Femur (tissue), 1 donor: Measurements from ENCODE around the gene SRGAP3.
A peak's percentile ranks its signal among the peaks of the same experiment; 100 is the strongest.

Experiments
- DNase-seq: peaks from one replicate; pipeline ENCODE4 v3.0.0-alpha.2; 2017

SRGAP3 gene

DNA sequence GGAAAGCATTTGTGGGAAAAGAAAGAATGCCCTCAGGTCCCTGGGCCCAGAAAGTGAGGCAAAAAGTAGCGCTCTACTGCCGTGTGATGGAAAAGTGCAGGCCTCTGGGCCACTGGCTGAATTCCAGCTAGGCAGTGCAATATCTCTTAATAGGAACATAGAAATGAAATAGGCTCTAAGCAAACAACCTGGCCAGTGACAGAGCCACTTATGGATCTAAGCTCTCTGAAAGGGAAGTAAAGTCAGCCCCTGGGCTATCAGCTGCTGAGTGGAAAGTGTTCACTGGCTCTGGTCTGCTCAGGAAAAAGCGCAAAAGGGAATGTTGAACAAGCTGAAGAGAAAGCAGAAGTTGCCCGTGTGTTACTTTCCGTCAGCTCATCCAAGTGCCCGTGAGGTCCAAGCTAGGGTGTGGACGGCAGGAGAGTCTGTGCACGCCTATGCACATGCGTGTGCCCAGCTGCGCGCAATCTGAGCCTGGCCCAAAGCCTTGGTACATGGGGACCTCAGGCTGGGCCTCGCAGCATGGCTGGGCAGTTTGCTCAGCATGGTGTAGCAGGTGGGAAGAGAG, 212.2 kb downstream of the SRGAP3 start:
- peak; percentile 55 for DNase-seq

DNA sequence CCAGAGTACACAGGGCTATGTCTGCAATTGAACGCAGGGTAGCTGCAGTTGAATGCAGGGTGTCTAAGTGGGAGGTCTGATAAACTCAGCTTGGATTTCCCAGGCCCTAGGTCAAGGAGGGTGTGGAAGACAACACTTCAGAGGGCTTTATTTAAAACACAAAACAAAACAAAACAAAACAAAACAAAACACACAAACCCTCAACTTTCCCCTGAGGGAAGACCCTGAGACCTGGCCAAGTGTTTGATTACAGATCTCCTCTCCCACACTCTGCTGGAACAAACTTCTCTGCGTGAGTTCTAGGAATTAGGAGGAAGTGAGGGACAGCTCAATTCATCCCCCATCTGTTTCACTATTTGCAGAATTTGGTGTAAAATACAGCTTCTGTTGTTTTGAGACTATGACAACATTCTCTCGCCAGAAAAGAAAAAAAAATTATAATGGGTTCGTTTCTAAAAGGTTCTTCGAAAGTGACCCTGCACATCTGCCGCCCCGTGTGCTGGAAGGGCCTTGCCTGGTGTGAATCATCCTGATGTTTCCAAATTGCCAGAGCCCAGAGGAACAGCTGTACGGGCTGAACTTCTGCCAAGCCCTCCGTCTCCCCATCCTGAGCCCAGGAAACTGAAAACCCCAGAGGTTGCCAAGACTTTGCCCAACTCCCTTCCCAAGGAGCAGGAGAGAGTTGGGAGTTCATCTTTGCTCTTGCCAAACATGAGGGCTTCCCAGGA, 212.9 kb downstream of the SRGAP3 start:
- peak; percentile 83 for DNase-seq

DNA sequence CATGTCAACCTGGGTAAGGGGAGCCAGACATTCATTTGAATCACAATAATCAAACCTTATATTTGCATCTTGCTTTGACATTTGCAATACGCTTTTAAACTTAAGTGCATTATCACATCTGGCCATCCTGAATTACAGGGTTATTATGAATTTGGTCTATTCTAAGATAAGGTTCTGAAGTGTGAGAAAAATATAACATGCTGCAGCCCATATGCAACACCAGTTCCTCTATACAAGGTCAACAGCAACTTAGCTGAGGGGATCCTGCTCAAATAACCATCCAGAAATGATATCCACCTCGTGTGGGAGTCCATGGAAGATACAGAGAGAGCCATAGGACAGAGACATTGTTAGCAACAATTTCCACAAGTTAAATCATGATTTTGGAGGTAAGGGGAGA, 213.5 kb downstream of the SRGAP3 start:
- DNase-seq = no peak

DNA sequence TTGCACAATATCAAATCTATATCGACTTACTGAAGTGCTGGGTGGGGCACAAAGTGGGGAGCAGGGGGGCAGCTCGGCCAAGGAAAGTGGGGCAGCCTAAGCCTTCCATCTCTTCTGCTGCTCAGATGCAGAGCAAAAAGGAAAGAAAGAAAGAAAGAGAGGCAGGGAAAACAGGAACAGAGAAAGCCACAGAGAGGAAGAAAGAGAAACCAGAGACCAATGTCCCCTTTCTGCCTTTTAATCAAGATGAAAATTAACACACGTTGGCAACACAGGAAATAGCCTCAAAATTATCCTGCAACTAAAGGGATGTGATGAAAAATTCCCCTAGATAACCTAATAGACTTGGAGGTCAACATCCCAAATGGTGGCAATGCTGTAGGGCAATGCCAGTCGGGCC, 214.0 kb downstream of the SRGAP3 start:
- no peak for DNase-seq

DNA sequence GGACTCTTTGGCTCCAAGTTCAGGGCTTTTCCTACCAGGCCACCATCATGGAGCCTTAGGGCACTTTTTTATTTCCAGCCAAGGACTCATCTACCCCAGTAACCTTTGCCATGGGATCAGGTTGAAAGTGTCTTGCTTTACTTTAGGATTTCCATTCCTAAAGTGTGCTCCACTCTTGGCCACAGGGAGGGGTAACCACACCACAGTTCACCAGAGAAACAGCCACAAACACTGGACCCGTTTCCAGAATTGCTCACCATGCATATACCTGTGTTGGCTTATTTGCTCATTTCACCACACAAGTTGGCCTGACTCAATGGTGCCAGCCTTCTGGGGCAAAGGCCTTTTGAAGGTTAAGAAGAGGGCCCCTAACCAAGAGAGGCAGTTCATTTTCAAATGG, 215.6 kb downstream of the SRGAP3 start:
- no peak for DNase-seq

DNA sequence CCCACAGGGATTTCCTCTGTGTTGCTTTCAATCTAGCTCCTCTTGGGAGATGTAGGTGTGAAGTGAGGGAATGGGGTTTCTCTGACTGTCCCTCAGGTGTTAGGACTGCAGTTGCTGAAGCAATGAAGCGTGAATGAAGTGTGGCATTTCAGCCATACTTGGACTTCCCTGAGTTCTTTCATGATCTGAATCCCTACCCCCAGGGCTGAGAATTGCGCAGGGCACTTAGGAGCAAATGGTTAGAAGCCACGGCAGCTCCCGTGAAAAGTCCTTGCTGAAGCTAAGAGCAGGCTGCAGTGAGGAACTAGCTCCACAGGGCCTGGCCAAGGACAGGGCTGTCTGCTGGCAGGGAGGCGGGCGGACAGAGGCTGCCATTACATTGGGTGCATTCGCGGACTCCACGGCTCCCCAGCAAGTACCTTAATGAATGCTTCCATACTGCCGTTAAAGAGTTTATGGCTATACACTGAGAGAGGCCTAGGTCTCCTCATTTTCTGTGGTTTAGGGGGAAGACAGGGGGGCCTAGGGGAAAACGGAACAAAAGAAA, 217.1 kb downstream of the SRGAP3 start:
- DNase-seq = no peak

DNA sequence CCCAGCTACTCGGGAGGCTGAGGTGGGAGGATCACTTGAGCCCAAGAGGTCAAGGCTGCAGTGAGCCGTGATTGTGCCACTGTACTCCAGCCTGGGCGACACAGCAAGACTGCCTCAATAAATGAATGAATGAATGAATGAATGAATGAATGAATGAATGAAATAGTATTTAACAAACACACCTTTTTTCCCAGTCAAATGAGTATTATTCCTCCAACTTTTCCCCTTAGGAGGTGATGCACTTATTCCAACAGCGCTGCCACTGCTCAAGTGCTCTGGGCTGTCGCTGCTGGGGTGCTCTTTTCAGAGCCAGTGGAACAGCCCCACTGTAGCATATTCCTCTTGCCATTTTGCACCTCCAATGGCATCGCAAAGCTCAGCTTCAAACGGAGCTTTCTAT, 219.4 kb downstream of the SRGAP3 start:
- DNase-seq = no peak

DNA sequence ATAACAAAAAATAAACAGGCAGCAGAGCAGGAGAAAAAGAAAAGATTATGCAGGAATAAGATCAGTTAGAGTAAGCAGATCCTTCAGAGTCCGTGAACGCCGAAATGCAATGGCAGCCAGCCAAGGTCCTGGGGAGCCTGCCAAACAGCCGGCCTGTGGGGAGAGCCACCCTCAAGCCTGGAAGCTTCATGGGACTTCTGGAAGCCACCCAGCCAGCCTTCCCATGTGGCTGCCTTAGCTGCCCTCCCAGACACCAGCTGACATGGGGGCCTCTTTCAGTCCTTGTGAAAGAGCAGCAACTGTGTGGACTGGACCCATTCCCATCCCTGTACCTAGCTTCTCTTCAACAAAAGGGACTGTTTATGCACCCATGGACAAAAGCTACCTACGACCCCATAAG, 221.3 kb downstream of the SRGAP3 start:
- DNase-seq = peak; percentile 91

DNA sequence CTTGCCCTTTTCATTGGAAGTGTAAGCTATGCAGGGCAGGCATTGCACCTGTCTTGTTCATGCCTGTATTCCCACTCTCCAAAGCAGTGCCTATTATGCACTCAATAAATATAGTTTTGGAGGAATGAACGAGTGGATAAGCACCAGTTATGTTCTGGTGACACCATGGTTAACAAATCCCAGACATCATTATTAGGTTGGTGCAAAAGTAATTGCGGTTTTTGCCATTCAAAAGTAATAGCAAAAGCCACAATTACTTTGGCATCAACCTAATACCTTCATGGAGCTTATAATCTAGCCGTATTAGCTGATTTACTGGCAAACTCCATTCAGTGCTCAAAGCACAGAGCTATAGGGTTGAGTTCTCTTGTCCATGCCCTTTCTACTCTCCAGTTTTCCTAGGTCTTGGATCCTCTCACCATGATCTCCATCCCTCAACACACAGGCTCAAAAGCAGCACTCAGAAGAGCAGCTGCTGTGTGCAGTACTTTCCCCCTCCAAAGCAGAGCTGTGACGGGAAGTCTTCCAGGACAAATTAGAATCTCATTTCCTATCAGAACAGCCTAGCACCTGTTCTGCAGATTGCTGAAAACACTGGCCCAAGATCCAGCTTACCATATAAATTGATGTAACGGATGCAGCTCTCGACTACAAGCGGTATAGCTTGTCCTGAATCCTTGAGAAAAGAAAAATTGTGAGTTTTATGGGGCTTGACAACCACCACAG, 223.0 kb downstream of the SRGAP3 start:
- peak; percentile 66 for DNase-seq

DNA sequence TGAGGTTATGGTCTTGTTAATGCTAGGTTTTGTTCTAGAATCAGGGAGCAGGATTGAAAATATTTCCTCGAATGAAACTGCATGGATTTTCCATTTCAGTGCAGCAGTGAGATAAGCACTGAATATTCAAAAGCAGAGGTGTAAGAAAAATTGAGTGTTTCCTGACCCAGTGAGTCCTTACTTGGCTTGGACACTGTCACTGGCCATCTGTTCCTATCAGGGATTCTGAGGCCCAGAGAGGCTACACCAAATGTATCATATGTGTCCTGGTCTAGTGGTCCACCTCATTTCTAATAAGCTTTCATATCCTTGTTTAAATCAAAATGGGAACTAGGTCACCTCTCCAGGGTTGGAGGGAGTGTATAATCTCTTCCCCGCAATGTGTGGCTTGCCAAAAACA, 225.1 kb downstream of the SRGAP3 start:
- no peak for DNase-seq

DNA sequence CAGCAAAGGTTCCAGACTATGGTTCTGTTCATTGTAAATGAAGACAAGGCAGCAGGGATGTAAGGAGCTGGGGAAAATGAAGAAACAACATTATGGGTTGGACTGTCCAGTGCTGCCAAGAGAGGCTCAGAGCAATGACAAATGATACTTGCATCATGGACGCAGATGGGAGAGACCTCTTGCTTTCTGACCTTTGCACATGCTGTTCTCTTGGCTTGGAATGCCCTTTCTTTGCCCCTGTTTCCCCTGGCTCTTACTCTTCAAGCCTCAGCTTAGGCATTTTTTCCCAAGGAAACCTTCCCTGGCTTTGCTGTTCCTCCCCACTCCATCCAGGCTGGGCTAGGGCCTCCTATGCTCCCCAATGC, 226.2 kb downstream of the SRGAP3 start:
- no peak for DNase-seq

DNA sequence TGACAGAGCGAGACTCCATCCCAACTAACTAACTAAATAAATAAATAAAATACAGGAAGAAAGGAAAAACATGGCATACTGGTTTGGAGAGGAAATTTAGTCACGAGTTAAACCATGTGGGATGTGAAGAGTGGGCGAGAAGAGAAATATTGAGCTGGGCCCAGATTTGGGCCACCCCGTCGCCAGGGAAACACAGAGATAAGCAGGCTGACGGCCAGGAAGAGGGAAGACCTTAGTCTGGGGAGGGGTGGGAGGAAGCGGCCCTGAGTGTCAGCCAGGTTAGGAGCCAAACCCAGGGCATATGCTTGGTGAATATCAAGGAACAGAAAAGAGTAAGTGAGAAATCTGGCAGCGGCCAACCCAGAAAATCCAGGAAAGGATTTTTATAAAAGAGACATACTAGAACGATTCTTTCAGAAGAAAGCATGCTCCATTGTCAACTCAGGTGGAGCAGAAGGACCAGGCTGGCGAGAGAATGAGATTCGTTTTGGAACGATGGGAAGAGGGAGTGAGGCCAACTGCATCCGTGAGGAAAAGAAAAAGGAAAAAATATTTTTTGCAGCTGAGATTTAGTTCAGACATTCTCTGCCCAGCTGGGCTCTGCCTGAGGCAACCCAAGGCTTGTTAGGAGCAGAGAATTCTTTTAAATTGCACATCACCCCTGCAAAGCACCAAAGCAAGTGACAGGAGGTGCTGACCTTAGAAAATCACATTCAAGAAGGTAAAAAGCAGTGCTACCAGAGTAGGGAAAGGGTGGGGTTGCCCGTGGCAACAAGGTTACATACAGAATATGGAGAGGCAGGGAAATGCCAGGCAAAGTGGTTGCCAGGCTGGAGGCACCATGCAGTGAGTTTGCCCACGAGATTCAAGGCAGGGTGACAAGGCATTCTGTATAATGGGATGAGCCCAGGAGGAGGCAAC, 226.9 kb downstream of the SRGAP3 start:
- no peak for DNase-seq

DNA sequence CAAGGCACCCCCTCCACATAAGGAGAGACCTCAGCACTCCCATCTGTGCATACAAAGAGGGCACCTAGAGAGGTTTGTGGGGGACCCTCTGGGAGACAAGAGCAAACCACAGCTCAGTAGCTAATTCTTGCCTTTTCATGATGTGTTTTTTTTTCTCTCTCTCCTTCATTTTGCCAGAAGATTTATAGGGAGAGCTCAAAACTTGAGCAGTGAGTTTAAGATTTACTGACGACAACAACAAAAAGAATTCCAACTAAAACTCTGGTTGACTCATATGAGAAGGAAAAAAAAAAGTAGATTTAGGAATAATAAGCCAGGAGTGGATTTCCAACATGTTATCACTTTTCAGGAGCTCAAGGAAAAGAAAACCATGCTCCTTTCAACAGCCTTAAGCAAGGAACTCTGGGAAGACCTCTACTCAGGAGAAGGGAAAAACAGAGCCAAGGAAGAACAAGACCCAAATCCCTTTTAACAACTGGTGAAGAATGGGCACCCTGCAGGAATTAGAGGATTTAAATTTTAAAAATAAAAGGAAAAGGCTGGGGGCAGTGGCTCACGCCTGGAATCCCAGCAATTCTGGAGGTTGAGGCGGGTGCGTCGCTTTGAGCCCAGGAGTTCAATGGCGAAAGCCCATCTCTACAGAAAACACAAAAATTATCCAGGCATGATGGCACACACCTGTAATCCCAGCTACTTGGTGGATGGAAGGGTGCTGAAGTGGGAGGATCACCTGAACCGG, 228.0 kb downstream of the SRGAP3 start:
- no peak for DNase-seq

DNA sequence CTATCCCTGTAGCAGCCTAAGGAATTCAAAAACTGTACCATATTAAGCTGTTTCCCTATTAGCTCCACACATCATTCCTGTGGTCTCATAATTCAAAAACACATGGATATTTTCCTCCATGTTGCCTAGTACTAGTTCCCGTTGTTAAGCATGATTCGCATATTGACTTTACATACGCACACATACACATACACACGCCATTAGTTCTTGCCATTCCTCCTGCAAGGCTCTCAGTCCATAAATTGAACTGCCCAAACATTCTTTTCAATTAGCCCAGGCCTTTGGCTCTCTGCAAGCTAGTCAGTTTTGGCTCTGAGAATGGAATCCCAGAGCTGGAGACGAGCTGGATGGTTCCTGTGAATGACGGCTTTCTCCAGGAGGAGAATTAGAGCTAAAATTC, 229.0 kb downstream of the SRGAP3 start:
- peak; percentile 38 for DNase-seq

DNA sequence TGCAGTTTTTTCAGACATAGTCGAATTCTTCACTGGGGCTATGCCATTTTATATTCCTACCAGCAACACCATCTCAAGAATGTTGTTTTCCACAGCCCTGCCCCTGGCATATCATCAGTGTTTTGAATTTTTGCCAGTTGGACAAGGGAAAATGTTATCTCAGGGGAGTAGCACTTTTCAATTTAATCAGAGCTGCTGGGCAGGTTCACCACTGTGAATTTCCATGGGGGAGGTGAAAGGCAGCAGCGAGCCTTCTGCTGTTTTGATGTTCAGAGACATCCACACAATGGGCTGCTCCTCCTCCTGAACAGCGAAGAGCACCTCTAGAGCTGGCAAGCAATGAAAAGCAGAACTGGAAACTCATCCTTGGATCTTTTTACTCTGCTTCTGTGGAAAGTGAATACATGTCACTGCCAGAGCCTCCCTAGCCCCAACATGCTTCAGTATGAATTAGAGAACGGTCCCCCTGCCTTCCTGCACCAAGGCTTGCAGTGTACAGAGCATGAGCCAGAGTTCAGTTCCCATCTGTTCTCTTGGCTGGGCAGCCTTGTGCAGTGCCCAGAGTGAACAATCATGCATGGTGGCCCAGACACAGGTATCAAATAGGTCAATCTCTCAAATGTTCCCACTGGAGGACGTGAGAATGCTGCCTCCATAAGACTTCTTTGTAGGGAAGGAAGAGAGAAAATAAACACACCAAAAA, 230.0 kb downstream of the SRGAP3 start:
- DNase-seq = no peak

DNA sequence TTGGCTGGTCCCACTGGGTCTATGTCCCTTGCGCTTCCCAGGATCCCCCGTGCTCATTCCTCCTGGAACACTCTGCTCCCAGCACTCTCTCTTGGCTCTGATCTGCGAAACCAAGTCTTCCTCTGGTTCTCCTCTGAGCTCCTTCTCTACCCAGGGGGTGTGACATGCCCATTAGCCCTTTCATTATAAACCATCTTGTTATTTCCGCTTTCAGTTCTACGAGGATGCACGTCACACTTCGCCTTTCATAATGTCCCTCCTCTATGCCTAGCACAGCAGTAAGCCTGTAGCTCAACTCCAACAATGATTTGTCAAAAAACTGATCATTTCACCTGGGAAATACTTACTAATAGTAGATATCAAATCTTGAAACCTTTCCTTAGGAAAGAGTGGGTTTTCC, 234.2 kb downstream of the SRGAP3 start:
- DNase-seq = no peak

DNA sequence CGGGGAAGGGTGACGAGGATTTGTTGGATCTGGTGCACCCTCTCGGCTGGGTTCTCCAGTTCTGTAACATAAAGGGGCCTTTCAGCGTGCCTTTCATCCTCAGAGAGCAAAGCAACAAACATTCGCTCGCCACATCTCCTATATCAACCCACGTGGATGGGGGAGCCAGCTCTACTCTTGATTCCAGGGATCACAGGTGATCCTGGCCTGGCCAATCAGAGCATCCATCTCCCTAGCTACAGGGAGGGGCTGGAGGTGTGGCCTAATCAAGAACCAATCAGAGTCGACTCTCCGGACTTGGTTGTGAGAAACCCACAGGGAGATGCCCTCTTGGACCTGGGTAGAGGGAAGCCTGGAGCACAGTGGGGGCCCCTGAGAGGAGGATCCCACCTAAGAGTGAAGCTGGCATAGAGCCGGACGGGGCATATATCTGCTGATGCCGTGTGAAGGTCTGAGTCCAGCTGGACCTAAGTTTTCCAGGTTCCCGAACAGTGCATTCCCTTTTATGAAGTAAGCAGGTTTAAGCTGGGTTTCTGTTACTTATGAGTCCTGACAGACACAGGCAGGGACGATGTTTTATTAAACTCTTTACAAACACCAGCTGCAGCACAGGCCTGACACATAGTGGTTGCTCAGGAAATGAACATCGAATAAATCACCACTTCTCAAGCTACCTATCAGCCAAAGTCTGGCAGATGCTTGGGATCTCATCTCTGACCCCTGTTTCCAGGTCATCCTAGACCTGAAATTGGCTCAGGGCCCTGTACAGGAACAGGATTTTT, 235.5 kb downstream of the SRGAP3 start:
- no peak for DNase-seq

DNA sequence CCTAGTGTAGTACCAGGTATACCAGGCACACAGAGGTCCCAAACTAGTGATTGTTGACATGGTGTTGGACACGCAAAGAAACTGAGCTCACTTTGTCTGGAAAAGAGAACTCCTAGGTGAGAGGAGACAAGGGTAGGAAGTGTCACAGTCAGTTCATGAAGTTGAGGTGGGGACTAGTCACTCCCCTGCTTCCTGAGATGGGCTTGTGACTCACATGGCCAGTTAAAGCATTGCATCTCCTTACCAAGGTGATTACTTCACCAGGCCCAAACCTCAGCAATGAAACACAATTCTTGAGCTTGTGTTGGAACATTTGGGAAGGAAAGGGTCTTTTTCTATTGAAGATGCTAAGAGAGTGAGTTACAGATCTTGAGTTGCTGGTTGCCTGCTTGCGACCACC, 236.9 kb downstream of the SRGAP3 start:
- no peak for DNase-seq

DNA sequence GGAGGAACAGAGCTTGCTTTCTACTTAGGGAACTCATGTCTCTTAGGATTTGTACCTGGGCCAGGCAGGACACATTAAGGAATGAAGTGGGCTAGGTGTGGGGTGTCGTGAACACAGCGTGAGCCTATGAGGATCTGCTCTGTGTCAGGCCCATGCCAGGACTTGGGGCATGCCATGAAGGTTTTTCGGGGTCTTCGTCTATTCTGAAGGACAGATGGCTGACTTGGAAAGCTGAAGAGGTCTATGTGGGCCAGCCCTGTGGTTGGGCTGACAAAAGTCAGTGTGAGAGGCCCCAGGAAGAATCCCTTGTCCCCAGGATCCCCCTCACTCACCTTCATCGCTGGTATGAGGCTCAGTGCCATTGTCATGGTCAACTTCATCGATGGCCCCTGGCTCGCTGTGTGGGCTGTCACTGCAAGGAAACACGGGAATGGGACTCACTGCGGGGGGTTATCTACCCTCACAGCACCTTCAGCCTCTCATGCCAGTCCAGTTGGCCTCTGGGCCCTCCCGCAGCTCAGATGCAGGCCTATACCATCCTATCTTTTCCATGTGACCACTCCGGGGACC, 239.4 kb downstream of the SRGAP3 start:
- DNase-seq = no peak

DNA sequence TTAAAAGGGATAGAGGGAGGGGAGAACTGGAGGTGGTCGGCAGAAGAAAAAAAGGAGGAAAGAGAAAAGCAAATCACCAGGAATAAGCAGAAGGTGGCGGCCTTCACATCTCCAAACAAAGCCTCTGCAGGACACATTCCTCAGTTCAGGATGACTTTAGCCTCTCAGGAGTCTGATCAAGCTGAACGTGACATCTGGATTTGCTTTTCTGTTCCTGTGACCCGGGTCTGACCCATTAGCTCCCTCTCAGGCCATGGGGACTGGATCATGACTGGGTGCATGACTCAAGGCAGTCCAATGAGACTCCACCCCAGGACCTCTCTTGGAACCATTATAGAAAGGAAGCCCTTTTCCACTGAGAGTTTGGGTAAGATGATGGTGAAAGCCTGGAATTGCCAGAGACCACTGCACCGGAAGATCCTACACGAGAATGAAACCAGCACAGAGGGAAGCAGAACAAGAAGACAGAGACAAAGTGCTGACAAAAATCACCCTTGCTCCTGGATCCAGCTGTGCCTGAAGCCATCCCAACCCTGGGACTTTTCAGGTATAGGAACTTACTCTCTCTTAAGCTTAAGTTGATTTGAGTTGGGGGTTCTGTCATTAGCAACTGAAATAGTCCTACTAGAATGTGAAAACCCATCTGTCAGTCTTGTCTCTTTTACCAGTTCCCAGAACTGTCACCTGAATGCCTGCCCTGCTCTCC, 240.7 kb downstream of the SRGAP3 start:
- no peak for DNase-seq
